MM.1S (cell line): ENCODE measurements around the gene SLC25A4.

ENCODE experiments used
- DNase-seq: peaks from one replicate; pipeline ENCODE4 v3.0.0-alpha.2; 2015
- H2AFZ ChIP-seq: fragments of 300-600 bp; sonication (generic); 2 replicates; pipeline ENCODE4 v1.6.0; 2016; ENCODE audit warnings: antibody characterized with exemption, low read length
- H3F3A ChIP-seq: fragments of 300-600 bp; sonication (generic); 2 replicates; pipeline ENCODE4 v1.6.1; 2016; ENCODE audit warnings: mild to moderate bottlenecking, antibody characterized with exemption, low read length, moderate library complexity, mixed read lengths; ENCODE audit not compliant: insufficient read depth
- H3K27ac ChIP-seq: fragments of 300-600 bp; sonication (generic); 2 replicates; pipeline ENCODE4 v1.5.1; 2016; ENCODE audit warnings: mild to moderate bottlenecking, low read length
- H3K27me3 ChIP-seq: fragments of 300-600 bp; sonication (generic); replicated peaks from 2 replicates; pipeline ENCODE4 v1.6.0; 2016; ENCODE audit warnings: low read length; ENCODE audit not compliant: insufficient read depth
- H3K36me3 ChIP-seq: fragments of 300-600 bp; sonication (generic); replicated peaks from 2 replicates; pipeline ENCODE4 v1.6.1; 2016; ENCODE audit warnings: mild to moderate bottlenecking, low read length, mixed read lengths; ENCODE audit not compliant: insufficient read depth
- H3K4me1 ChIP-seq: fragments of 300-600 bp; sonication (generic); 2 replicates; pipeline ENCODE4 v1.6.1; 2016; ENCODE audit warnings: low read length, mixed read lengths
- H3K4me2 ChIP-seq: fragments of 300-600 bp; sonication (generic); 2 replicates; pipeline ENCODE4 v1.6.0; 2016; ENCODE audit warnings: low read depth, low read length
- H3K4me3 ChIP-seq: fragments of 300-600 bp; sonication (generic); 2 replicates; pipeline ENCODE4 v1.5.1; 2016; ENCODE audit warnings: low read length, mixed read lengths
- H3K79me2 ChIP-seq: fragments of 300-600 bp; sonication (generic); 2 replicates; pipeline ENCODE4 v1.6.1; 2016; ENCODE audit warnings: mixed run types, low read length, mixed read lengths
- H3K9ac ChIP-seq: fragments of 300-600 bp; sonication (generic); 2 replicates; pipeline ENCODE4 v1.6.1; 2016; ENCODE audit warnings: low read length, mixed read lengths
- H3K9me2 ChIP-seq: fragments of 300-600 bp; sonication (generic); replicated peaks from 2 replicates; pipeline ENCODE4 v1.6.1; 2016; ENCODE audit warnings: mild to moderate bottlenecking, low read length, mixed read lengths; ENCODE audit not compliant: insufficient read depth
- H3K9me3 ChIP-seq: fragments of 300-600 bp; sonication (generic); replicated peaks from 2 replicates; pipeline ENCODE4 v1.6.1; 2016; ENCODE audit warnings: mild to moderate bottlenecking, low read length, mixed read lengths; ENCODE audit not compliant: insufficient read depth
- H4K20me1 ChIP-seq: fragments of 300-600 bp; sonication (generic); 2 replicates; pipeline ENCODE4 v1.6.1; 2016; ENCODE audit warnings: mild to moderate bottlenecking, low read length, moderate library complexity, mixed read lengths; ENCODE audit not compliant: insufficient read depth
- EZH2 ChIP-seq: fragments of 300-600 bp; sonication (generic); optimal IDR thresholded peaks from 2 replicates; pipeline ENCODE3; 2017; ENCODE audit warnings: low read depth, mild to moderate bottlenecking, antibody characterized with exemption, low read length, mixed read lengths
- EZH2phosphoT487 ChIP-seq: fragments of 300-600 bp; sonication (generic); IDR thresholded peaks from 2 replicates; pipeline ENCODE4 v1.6.1; 2018; ENCODE audit warnings: antibody characterized with exemption, low read length
- TF ChIP-seq, protein P1 (sequence below): fragments of 300-600 bp; sonication (generic); IDR thresholded peaks from 2 replicates; pipeline ENCODE4 v1.5.1; 2016; ENCODE audit warnings: antibody characterized with exemption, low read length, mixed read lengths

Gene SLC25A4

GRCh38 chr4:185190306-185190856 is 47.3 kb downstream of the SLC25A4 start:
- no peak overlapping the region for H3K27ac ChIP-seq
- peaks cover 22% of the 10 kb centered on the region for H3K79me2 ChIP-seq
- no peaks in the 10 kb centered on the region for H4K20me1 ChIP-seq

DNA sequence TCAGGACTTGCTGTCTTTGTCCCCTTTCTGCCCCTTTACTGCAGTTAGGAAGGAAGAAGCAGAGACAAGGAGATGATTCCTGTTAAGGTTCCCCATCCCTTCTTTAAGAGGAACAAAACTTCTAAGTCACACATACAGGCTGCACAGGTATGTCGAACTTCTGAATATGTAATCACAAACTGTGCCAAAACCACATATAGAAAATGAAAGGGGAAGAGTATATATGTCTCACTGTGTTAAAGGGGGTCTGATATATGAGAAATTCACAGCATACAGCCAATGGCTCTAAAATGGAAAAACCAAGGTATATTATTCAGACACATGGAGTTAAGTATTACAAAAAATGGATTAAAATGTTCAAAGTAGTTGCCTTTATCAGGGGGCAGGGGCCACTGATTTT is 49.0 kb downstream of the SLC25A4 start:
- Histone ChIP-seq H3K4me1 (no peaks in the 10 kb centered on the region), H3F3A (no peaks in the 10 kb centered on the region), H3K36me3 (no peaks in the 10 kb centered on the region; the same call in none of the 2 replicates), H3K4me2 (no peak overlapping the region), H3K27ac (no peak overlapping the region), H3K9me3 (no peaks in the 10 kb centered on the region), H3K9ac (no peak overlapping the region), H3K79me2 (peaks cover 9% of the 10 kb centered on the region), H2AFZ (no peak overlapping the region), H3K4me3 (no peak overlapping the region), H3K27me3 (no peaks in the 10 kb centered on the region), H3K9me2 (no peaks in the 10 kb centered on the region), H4K20me1 (no peaks in the 10 kb centered on the region)
- DNase-seq = no peak
- no peak for TF ChIP-seq EZH2
- TF ChIP-seq, protein P1, sequence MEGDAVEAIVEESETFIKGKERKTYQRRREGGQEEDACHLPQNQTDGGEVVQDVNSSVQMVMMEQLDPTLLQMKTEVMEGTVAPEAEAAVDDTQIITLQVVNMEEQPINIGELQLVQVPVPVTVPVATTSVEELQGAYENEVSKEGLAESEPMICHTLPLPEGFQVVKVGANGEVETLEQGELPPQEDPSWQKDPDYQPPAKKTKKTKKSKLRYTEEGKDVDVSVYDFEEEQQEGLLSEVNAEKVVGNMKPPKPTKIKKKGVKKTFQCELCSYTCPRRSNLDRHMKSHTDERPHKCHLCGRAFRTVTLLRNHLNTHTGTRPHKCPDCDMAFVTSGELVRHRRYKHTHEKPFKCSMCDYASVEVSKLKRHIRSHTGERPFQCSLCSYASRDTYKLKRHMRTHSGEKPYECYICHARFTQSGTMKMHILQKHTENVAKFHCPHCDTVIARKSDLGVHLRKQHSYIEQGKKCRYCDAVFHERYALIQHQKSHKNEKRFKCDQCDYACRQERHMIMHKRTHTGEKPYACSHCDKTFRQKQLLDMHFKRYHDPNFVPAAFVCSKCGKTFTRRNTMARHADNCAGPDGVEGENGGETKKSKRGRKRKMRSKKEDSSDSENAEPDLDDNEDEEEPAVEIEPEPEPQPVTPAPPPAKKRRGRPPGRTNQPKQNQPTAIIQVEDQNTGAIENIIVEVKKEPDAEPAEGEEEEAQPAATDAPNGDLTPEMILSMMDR = no peak

More at GRCh38 chr4:185190306-185190856, 47.3 kb downstream of the SLC25A4 start:
- Histone ChIP-seq H3K9me2 (no peaks in the 10 kb centered on the region), H3K4me3 (no peak overlapping the region), H3K27me3 (no peaks in the 10 kb centered on the region), H3F3A (no peaks in the 10 kb centered on the region), H3K4me2 (no peak overlapping the region), H2AFZ (no peak overlapping the region), H3K4me1 (no peaks in the 10 kb centered on the region), H3K9me3 (no peaks in the 10 kb centered on the region), H3K9ac (no peak overlapping the region), H3K36me3 (no peaks in the 10 kb centered on the region; the same call in none of the 2 replicates)
- no peak for TF ChIP-seq EZH2
- TF ChIP-seq, protein P1 = no peak
- no peak for TF ChIP-seq EZH2phosphoT487
- no peak for DNase-seq

DNA sequence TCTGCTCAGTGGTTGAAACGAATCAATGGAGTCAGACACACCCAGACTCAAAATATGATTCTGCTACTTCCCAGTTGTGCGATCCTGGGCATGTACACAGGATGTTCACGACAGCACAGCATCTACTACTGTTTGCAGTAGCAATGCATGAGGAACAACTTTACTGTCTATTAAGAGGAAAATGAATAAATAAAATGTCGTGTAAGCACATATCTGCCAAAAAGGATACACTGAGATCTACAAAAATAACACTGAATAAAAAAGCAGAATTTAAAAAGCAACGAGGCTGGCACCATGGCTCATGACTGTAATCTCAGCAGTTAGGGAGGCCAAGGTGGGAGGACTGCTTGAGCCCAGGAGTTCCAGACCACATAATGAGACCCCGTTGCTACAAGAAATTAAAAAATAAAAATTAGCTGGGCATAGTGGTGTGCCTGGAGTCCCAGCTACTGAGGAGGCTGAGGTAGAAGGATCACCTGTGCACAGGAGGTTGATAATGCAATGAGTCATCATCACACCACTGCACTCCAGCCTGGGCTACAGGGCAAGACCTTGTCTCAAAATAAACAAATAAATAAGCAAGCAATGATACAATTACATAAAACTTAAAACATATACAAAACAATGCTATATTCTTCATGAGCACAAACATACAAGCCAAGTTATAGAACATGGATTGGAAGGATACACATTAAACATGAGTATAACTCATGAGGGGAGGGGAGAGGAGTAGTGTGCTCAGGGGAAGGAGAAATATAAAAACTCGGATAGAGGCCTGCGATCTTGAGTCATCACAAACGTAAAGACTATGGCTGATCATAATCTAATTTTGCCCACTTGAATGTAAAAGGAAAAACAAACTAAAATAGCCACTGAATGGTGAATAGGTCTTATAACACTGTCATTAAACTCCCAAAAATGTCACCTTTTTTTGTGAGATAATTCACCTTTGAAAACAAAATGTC is 52.1 kb downstream of the SLC25A4 start:
- no peaks in the 10 kb centered on the region; the same call in 1 of the 2 replicates for H3K79me2 ChIP-seq
- H3K36me3 ChIP-seq = no peaks in the 10 kb centered on the region
- no peak overlapping the region for H3K9ac ChIP-seq
- TF ChIP-seq EZH2phosphoT487 (no peak), EZH2 (no peak)
- TF ChIP-seq, protein P1 = no peak
- no peak overlapping the region for H3K4me2 ChIP-seq
- no peaks in the 10 kb centered on the region for H4K20me1 ChIP-seq
- no peaks in the 10 kb centered on the region for H3K9me2 ChIP-seq
- no peak overlapping the region for H2AFZ ChIP-seq
- no peaks in the 10 kb centered on the region for H3K4me1 ChIP-seq
- no peak overlapping the region for H3K27ac ChIP-seq
- H3K9me3 ChIP-seq = no peaks in the 10 kb centered on the region
- no peak for DNase-seq
- H3K4me3 ChIP-seq = no peak overlapping the region
- no peaks in the 10 kb centered on the region for H3K27me3 ChIP-seq
- no peaks in the 10 kb centered on the region for H3F3A ChIP-seq
